ENCODE results near the gene MAP6. TPM values are rescaled to one million over a fixed set of nuclear protein-coding genes. Genes with fewer than 3 reads are reported as not detected.

The MAP6 gene
- total and polyA plus RNA-seq, 10 of the 15 experiments (the other 5 are each of a cell fraction or from before 2014, with no cell fraction given): 0.06 to 0.19 (median 0.11) TPM; not detected in 5

- POLR2A ChIA-PET: no interaction called here
- FAIRE-seq: peak; percentile 57
- no peaks in the 10 kb centered on the region for H3K27me3 ChIP-seq (replicated peaks in 1 of 2; ENCODE audit: control insufficient read depth in 2 of 2, insufficient read depth in 2 of 2, low read length in 1 of 2)
- no peak overlapping the region for H2AFZ ChIP-seq (ENCODE audit: control insufficient read depth, low read depth, low read length)
- no peaks in the 10 kb centered on the region for H3K36me3 ChIP-seq (ENCODE audit: control insufficient read depth in 2 of 2, insufficient read depth in 2 of 2, low read length in 1 of 2)
- H3K4me2 ChIP-seq (ENCODE audit: control insufficient read depth, insufficient read depth): no peak overlapping the region
- H3K9ac ChIP-seq (ENCODE audit: control insufficient read depth, insufficient read depth, low read length): no peak overlapping the region
- WGBS (ENCODE audit: insufficient coverage, insufficient replicate concordance, low lambda C conversion rate, missing lambda C conversion rate): 32% methylated on average over 4 of the region's 4 CpGs
- RAD21 ChIA-PET (ENCODE audit: unreplicated experiment): no interaction called here
- H3K4me1 ChIP-seq (ENCODE audit: control insufficient read depth, insufficient read depth, low read length): peaks cover 17% of the 10 kb centered on the region
- H3K4me3 ChIP-seq: no peak overlapping the region
- in situ Hi-C loops (cut with MboI) (no loop called here), intact Hi-C loops (cut with micrococcal nuclease; ENCODE audit: unreplicated experiment) (no loop called here)
- no peak for ATAC-seq
- DNase-seq (ENCODE audit: low read depth, low spot score): no peak
- SMC1A ChIA-PET (ENCODE audit: uncharacterized antibody, unreplicated experiment): no interaction called here
- TF ChIP-seq HCFC1 (IDR thresholded peaks at IDR 0.05; ENCODE audit: low read length): no peak
- TF ChIP-seq RB1 (IDR thresholded peaks at IDR 0.05; ENCODE audit: borderline replicate concordance): no peak
- no peak for TF ChIP-seq RAD21 (IDR thresholded peaks at IDR 0.05; ENCODE audit: insufficient read depth, low read depth, low read length)
- TF ChIP-seq FOS (IDR thresholded peaks at IDR 0.05; ENCODE audit: borderline replicate concordance, extremely low read depth, insufficient read length): no peak
- no peak for TF ChIP-seq CTCF (IDR thresholded peaks at IDR 0.05 in 2 of 3, conservative IDR thresholded peaks at IDR 0.05 in 1 of 3; ENCODE audit: control insufficient read depth in 2 of 3, extremely low read depth in 1 of 3, insufficient read depth in 1 of 3, low read depth in 3 of 3, low read length in 3 of 3)
- TF ChIP-seq JUNB (IDR thresholded peaks at IDR 0.05): no peak
- no peak for TF ChIP-seq MTA2 (IDR thresholded peaks at IDR 0.05; ENCODE audit: low read depth)
- no peak for TF ChIP-seq WRNIP1 (IDR thresholded peaks at IDR 0.05; ENCODE audit: borderline replicate concordance, low read depth, low read length)
- TF ChIP-seq NFIC (IDR thresholded peaks at IDR 0.05; ENCODE audit: low read depth, low read length): no peak
- TF ChIP-seq MYB (IDR thresholded peaks at IDR 0.05; ENCODE audit: borderline replicate concordance, low read depth, low read length): no peak
- no peak for TF ChIP-seq FOXM1 (IDR thresholded peaks at IDR 0.05; ENCODE audit: low read depth, low read length)
- TF ChIP-seq ZNF384 (IDR thresholded peaks at IDR 0.05; ENCODE audit: borderline replicate concordance, low read depth, low read length): no peak
- BruUV-seq (replicated peaks): no TSS peak
- CTCF ChIA-PET: no interaction called here
- H3K9me3 ChIP-seq (replicated peaks; ENCODE audit: control insufficient read depth, insufficient read depth, low read length): no peaks in the 10 kb centered on the region; the same call in 1 of the 3 replicates
- no peak overlapping the region for H3K27ac ChIP-seq (ENCODE audit: control insufficient read depth, insufficient read depth)
- H3K79me2 ChIP-seq (ENCODE audit: control insufficient read depth, insufficient read depth, low read length): no peaks in the 10 kb centered on the region
- H4K20me1 ChIP-seq (ENCODE audit: control insufficient read depth, insufficient read depth): no peaks in the 10 kb centered on the region
Measured at GRCh38 chr11:75691804-75692203, 23.0 kb upstream of the MAP6 start.

All from GM12878 (cell line).